GM18867 (cell line): ENCODE data around the gene PITRM1.

Experiments used
- ATAC-seq: cut with Tn5 transposase; IDR thresholded peaks from one replicate; pipeline ENCODE4 v1.9.1; 2021; ENCODE audit warnings: mild to moderate bottlenecking, moderate library complexity; ENCODE audit not compliant: unreplicated experiment

Gene PITRM1

DNA sequence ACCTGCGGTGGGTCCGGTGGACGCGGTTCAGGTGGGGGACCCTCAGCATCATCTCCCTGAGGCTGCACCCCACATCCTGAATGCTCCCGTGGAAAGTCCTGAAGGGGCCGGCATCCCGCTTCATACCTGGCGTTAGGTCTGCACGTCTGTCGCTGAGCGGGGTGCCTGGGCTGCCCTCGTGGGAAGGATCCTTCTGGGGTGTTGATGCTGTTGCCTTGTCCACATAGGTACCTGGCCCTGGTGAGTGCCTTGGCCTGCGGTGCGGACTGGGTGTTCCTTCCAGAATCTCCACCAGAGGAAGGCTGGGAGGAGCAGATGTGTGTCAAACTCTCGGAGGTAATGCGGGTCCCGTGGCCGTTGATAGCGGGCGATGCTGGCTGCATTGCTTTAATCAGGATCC is 67.4 kb downstream of the PITRM1 start:
- no peak for ATAC-seq

- ATAC-seq: no peak
Measured at GRCh38 chr10:3104251-3104918, 68.2 kb downstream of the PITRM1 start.

- ATAC-seq: no peak
Measured at GRCh38 chr10:3103646-3104045, 68.9 kb downstream of the PITRM1 start.

GRCh38 chr10:3102720-3103427 is 69.7 kb downstream of the PITRM1 start:
- ATAC-seq: no peak

- no peak for ATAC-seq
Measured at GRCh38 chr10:3100856-3101640, 71.5 kb downstream of the PITRM1 start.

GRCh38 chr10:3100093-3100792 is 72.3 kb downstream of the PITRM1 start:
- ATAC-seq: no peak

GRCh38 chr10:3099291-3100092 is 73.1 kb downstream of the PITRM1 start:
- ATAC-seq: no peak

GRCh38 chr10:3098689-3099088 is 73.9 kb downstream of the PITRM1 start:
- ATAC-seq: no peak

DNA sequence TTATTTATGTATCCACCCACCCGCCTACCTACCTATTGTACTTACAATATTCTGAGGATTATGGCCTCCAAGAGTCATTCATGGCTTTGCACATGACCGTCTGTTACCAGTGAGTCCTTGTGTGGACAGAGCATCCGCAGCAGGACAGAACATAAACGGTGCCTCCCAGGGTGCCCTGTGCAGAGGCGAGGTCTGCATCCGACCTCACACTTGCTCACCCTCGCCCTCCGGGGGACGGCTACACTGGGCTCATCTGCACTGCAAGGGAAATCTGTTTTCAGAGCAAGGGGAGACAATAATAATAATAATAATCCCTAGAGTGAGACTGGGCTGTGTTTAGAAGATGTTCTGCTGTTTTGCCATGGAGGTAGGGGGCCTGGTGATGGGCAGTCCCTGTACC is 75.4 kb downstream of the PITRM1 start:
- no peak for ATAC-seq

DNA sequence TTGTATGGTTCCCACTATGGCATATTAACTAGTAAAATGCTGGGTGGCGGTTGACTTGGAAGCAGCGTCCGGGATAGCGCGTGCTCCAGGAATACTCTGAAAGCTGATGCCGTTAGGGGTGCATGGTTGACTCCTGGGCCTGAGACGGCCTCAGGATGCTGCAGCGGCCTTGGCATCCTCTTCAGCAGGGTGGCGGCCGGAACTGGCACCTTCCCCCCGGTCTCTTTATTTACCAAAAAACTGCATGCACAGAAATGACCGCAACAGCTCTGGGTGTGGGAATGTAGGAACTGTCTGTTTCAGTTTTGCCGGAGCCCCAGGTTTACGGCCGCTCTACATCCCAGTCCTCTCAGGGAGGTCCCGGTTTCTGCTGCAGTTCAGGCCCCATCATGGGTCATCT is 76.4 kb downstream of the PITRM1 start:
- ATAC-seq: no peak

DNA sequence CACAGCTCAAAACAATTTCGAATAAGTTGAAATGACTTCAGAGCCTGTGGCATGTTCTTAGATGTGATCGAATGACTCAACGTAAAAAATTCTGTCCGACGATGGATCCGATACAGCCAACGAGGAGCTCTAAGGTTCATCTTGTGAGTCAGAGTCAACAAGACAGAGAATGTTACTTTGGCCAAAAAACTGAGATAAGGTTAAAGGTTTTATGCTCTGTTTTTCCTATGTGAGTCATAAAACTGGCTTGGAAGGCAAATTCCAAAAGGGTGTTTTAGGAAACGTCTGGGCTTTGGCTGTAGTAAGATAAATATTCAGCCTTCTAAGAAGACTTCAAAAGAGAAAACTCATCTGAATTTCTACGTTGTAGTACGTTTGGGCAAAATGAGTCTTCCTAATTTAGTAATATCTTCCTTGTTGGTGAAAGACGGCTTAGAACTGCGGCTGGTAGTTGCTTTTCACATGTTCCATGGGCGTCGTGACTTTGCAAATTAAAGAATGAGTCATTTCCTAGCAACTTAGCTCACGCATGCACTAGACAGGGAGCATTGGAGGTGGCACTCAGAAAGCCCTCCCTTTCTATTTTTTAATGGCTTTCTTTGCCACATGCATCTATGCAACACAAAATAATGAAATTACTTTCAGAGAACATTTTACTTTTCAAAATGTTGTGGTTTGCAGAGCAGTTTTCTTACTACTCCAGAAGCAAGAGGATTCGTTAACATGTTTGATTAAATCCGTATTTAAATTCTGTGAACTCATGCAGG is 77.0 kb downstream of the PITRM1 start:
- ATAC-seq: peak; percentile 60

DNA sequence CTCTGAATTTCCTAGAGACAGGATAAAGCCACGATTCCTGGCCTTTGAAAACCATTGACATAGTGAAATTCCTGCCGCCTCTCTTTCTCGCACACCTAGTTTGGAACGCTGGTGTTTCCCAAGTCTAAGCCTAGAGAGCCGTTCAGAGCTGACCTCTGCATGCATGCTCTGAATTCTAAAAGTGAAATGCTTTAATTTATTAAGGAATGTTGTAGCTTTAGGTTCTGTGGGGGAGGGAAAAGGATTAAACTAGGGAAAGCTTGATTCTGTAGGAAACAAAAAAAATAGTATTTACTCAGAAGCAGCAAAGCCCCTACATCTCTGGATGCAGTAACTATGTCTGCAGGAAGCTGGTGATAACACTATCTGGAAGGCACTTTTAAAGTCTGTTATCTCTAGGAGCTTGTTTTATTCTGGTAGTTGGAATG is 78.0 kb downstream of the PITRM1 start:
- no peak for ATAC-seq

- no peak for ATAC-seq
Measured at GRCh38 chr10:3093996-3094395, 78.6 kb downstream of the PITRM1 start.

DNA sequence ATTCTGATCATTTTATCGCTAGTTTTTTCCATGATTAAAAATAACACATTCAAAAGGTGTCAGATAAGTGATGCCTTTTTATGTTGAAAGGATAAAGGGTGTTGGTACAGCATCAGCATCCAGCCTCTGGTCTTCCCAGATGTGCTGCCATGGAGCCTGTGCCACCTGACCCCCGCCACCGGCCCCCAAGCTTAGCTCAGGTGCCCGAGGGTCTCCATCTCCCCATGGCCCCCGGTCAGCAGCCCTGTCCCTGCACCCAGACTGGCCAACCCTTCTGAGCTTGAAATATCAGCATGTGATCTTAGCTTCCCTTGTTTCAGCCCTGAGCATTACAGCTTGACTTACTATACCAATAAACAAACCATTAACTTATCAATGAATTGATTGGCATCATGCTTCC is 80.7 kb downstream of the PITRM1 start:
- no peak for ATAC-seq

- ATAC-seq: no peak
Measured at GRCh38 chr10:3090914-3091787, 81.4 kb downstream of the PITRM1 start.

- ATAC-seq: no peak
Measured at GRCh38 chr10:3090388-3090787, 82.2 kb downstream of the PITRM1 start.
